Retinal pigment epithelial cell (primary cell): ENCODE data around the gene EPHB1.

Source experiments
- DNase-seq: peaks from one replicate; pipeline ENCODE4 v3.0.0-alpha.2; 2010; ENCODE audit warnings: low read depth
- H3K4me3 ChIP-seq: 2 replicates; pipeline ENCODE4 v1.5.1; 2011; ENCODE audit warnings: mild to moderate bottlenecking, low read length, control low read depth, moderate library complexity
- CTCF ChIP-seq: conservative IDR thresholded peaks from 2 replicates; pipeline ENCODE4 v1.5.1; 2011; ENCODE audit warnings: low read depth, low read length, control low read depth, inconsistent platforms

Gene EPHB1

DNA sequence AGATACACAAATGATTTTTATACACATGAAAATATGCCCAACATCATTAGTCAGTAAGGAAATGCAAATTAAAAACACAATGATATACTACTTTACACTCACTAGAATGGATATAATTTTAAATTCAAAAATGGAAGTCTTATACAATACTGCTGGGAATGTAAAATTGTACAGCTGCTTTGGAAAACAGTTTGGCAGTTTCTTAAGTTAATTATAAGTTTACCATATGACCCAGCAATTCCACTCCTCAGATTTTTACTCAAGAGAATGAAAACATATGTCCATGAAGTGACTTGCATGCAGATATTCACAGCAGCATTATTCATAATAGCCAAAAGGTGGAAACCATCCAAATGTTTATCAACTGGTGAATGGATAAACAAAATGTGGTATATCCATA lies 281.3 kb downstream of the EPHB1 start:
- no peak for TF ChIP-seq CTCF

GRCh38 chr3:135077186-135077585 lies 282.1 kb downstream of the EPHB1 start:
- no peak for DNase-seq
- no peak for TF ChIP-seq CTCF
- no peak overlapping the region for H3K4me3 ChIP-seq

More for the DNA sequence above, 281.3 kb downstream of the EPHB1 start:
- no peak overlapping the region for H3K4me3 ChIP-seq
- DNase-seq, result no peak

GRCh38 chr3:135078283-135078682 lies 283.2 kb downstream of the EPHB1 start:
- TF ChIP-seq CTCF, result no peak
- no peak overlapping the region for H3K4me3 ChIP-seq
- DNase-seq, result no peak

DNA sequence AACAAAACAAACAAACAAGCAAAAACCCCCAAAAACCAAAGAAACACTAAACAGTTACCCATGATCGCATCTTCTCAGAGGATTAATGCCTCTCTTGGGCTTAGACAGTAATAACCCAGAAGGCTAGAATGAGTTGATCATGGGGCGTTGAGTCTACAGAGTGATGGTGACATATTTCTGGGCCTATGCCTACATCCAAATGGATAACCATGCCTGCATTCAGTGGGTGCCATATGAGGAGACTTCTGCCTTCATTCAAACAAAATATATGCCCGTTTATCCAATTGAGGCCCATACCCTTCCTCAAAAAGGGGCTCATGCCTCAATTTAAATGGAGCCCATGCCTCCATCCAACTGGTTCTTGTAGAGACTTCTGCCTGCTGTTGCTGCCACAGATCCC lies 284.0 kb downstream of the EPHB1 start:
- TF ChIP-seq CTCF, result no peak
- no peak for DNase-seq
- no peak overlapping the region for H3K4me3 ChIP-seq

DNA sequence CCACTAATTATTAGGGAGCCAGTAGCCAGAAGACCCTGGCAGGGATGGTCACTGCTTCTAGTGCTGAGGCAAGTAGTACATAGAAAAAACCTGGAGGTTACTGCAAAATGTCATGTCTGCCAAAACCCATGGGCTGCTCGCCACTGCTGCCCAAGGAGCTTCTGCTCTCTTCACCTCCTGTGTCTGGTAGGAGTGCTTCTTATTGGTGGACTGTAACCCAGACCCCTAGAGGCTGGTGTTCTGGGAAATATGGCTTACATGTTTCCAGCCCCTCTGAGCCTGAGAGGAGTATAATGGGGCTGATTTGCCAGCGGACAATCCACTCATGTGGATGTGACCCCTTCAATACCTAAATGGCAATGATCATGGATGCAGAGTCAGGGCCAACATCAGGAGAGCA lies 286.4 kb downstream of the EPHB1 start:
- no peak for TF ChIP-seq CTCF

GRCh38 chr3:135081856-135082434 lies 286.9 kb downstream of the EPHB1 start:
- no peak for TF ChIP-seq CTCF
- H3K4me3 ChIP-seq, result no peak overlapping the region
- DNase-seq, result no peak

More for the DNA sequence above, 286.4 kb downstream of the EPHB1 start:
- H3K4me3 ChIP-seq, result no peak overlapping the region
- no peak for DNase-seq

DNA sequence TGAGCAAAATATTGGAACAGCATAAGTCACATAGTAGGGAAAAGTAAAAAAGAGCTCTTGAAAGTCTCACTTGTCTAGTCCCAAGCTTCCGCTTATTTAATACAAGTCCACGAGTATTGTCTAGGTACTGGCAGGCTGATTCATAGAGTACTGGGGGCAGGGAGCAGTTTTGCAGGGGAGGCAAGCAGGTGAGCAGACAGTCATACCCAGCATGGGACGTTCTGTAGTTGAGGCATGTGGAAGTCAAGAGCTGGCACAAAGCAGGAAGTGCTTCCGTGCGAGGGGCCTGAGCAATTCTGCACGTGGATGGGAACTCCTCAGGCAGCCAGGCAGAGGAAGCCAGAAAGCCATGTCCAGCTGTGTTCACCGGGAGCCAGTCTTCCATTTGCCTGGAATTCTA lies 287.6 kb downstream of the EPHB1 start:
- no peak for TF ChIP-seq CTCF
- DNase-seq, result no peak
- H3K4me3 ChIP-seq, result no peak overlapping the region
